ENCODE measurements around the gene GPC6.

The GPC6 gene

GRCh38 chr13:94408314-94409036 is 1181.9 kb downstream of the GPC6 start:
- no peak for TF ChIP-seq CTCF (conservative IDR thresholded peaks at IDR 0.05; ENCODE audit: low read length)
- H3K4me3 ChIP-seq (ENCODE audit: low read length), result no peak overlapping the region
- no peak for DNase-seq (ENCODE audit: low read depth)

GRCh38 chr13:94411747-94412146 is 1185.1 kb downstream of the GPC6 start:
- no peak for DNase-seq (ENCODE audit: low read depth)
- no peak for TF ChIP-seq CTCF (conservative IDR thresholded peaks at IDR 0.05; ENCODE audit: low read length)
- H3K4me3 ChIP-seq (ENCODE audit: low read length), result no peak overlapping the region

GRCh38 chr13:94412870-94413597 is 1186.4 kb downstream of the GPC6 start:
- no peak for TF ChIP-seq CTCF (conservative IDR thresholded peaks at IDR 0.05; ENCODE audit: low read length)
- H3K4me3 ChIP-seq (ENCODE audit: low read length), result no peak overlapping the region
- DNase-seq (ENCODE audit: low read depth), result no peak

- H3K4me3 ChIP-seq (ENCODE audit: low read length), result no peak overlapping the region
- no peak for DNase-seq (ENCODE audit: low read depth)
- TF ChIP-seq CTCF (conservative IDR thresholded peaks at IDR 0.05; ENCODE audit: low read length), result no peak
Observed at GRCh38 chr13:94413598-94413944, 1187.0 kb downstream of the GPC6 start.

- no peak overlapping the region for H3K4me3 ChIP-seq (ENCODE audit: low read length)
- no peak for DNase-seq (ENCODE audit: low read depth)
- TF ChIP-seq CTCF (conservative IDR thresholded peaks at IDR 0.05; ENCODE audit: low read length), result no peak
Observed at GRCh38 chr13:94414141-94414540, 1187.5 kb downstream of the GPC6 start.

GRCh38 chr13:94414708-94415107 is 1188.1 kb downstream of the GPC6 start:
- no peak overlapping the region for H3K4me3 ChIP-seq (ENCODE audit: low read length)
- no peak for DNase-seq (ENCODE audit: low read depth)
- TF ChIP-seq CTCF (conservative IDR thresholded peaks at IDR 0.05; ENCODE audit: low read length), result no peak
